Measurements from ENCODE around the gene LRMDA. TPM values are rescaled to one million over a fixed set of nuclear protein-coding genes. Genes with fewer than 3 reads are reported as not detected.

LRMDA gene
- polyA plus RNA-seq, 1 donor (not counting 4 experiments of a cell fraction or from before 2014, with no cell fraction given): not detected

GRCh38 chr10:75572478-75572877, 141.1 kb downstream of the LRMDA start:
- DNase-seq (ENCODE audit: low read depth, low spot score) (no peak), FAIRE-seq (no peak)
- Histone ChIP-seq H3K4me2 (ENCODE audit: control insufficient read depth, extremely low read depth, insufficient read depth, low read depth, low read length) (no peak overlapping the region), H3K9me1 (ENCODE audit: control insufficient read depth, extremely low read depth, insufficient read depth, low read length) (no peaks in the 10 kb centered on the region), H3K9ac (ENCODE audit: control insufficient read depth, extremely low read depth, insufficient read depth, low read length) (no peak overlapping the region), H3K27ac (ENCODE audit: control insufficient read depth, insufficient read depth, low read length) (no peak overlapping the region), H4K20me1 (ENCODE audit: control insufficient read depth, extremely low read depth, insufficient read depth, low read length) (no peaks in the 10 kb centered on the region), H3K4me1 (ENCODE audit: control insufficient read depth, extremely low read depth, insufficient read depth, low read length) (no peaks in the 10 kb centered on the region), H3K4me3 (ENCODE audit: control insufficient read depth in 2 of 3, extremely low read depth in 1 of 3, insufficient read depth in 2 of 3, low read depth in 1 of 3, low read length in 3 of 3) (no peak overlapping the region), H3K36me3 (ENCODE audit: control insufficient read depth in 2 of 2, extremely low read depth in 1 of 2, insufficient read depth in 2 of 2, low read length in 2 of 2) (no peaks in the 10 kb centered on the region), H2AFZ (ENCODE audit: control insufficient read depth, low read length) (no peak overlapping the region), H3K27me3 (ENCODE audit: control insufficient read depth, extremely low read depth, insufficient read depth, low read length) (no peaks in the 10 kb centered on the region), H3K9me3 (ENCODE audit: control insufficient read depth, low read depth, low read length) (peaks cover 2% of the 10 kb centered on the region), H3K79me2 (ENCODE audit: control insufficient read depth, insufficient read depth, low read length) (no peaks in the 10 kb centered on the region)
- dilution Hi-C loops (cut with MboI; ENCODE audit: extremely low pct_ligation_motif_present, low sequenced_read_pairs): no loop called here
- TF ChIP-seq EZH2 (IDR thresholded peaks at IDR 0.05; ENCODE audit: low read length) (no peak), CTCF (optimal IDR thresholded peaks at IDR 0.05 in 1 of 3, IDR thresholded peaks at IDR 0.05 in 1 of 3, conservative IDR thresholded peaks at IDR 0.05 in 1 of 3; ENCODE audit: extremely low read depth in 1 of 3, insufficient read depth in 2 of 3, low read length in 3 of 3) (no peak)

- Histone ChIP-seq H3K9me3 (ENCODE audit: control insufficient read depth, low read depth, low read length) (peaks cover 2% of the 10 kb centered on the region), H3K27ac (ENCODE audit: control insufficient read depth, insufficient read depth, low read length) (no peak overlapping the region)
Measured at GRCh38 chr10:75575940-75576339, 144.5 kb downstream of the LRMDA start.

More at GRCh38 chr10:75575940-75576339, 144.5 kb downstream of the LRMDA start:
- no peak overlapping the region for H3K4me2 ChIP-seq (ENCODE audit: control insufficient read depth, extremely low read depth, insufficient read depth, low read depth, low read length)
- H3K4me3 ChIP-seq (ENCODE audit: control insufficient read depth in 2 of 3, extremely low read depth in 1 of 3, insufficient read depth in 2 of 3, low read depth in 1 of 3, low read length in 3 of 3): no peak overlapping the region
- no peaks in the 10 kb centered on the region for H3K4me1 ChIP-seq (ENCODE audit: control insufficient read depth, extremely low read depth, insufficient read depth, low read length)
- TF ChIP-seq CTCF (optimal IDR thresholded peaks at IDR 0.05 in 1 of 3, IDR thresholded peaks at IDR 0.05 in 1 of 3, conservative IDR thresholded peaks at IDR 0.05 in 1 of 3; ENCODE audit: extremely low read depth in 1 of 3, insufficient read depth in 2 of 3, low read length in 3 of 3) (no peak), EZH2 (IDR thresholded peaks at IDR 0.05; ENCODE audit: low read length) (no peak)
- FAIRE-seq (no peak), DNase-seq (ENCODE audit: low read depth, low spot score) (no peak)
- dilution Hi-C loops (cut with MboI; ENCODE audit: extremely low pct_ligation_motif_present, low sequenced_read_pairs): no loop called here
- H3K36me3 ChIP-seq (ENCODE audit: control insufficient read depth in 2 of 2, extremely low read depth in 1 of 2, insufficient read depth in 2 of 2, low read length in 2 of 2): no peaks in the 10 kb centered on the region
- no peaks in the 10 kb centered on the region for H3K27me3 ChIP-seq (ENCODE audit: control insufficient read depth, extremely low read depth, insufficient read depth, low read length)
- H2AFZ ChIP-seq (ENCODE audit: control insufficient read depth, low read length): no peak overlapping the region
- no peak overlapping the region for H3K9ac ChIP-seq (ENCODE audit: control insufficient read depth, extremely low read depth, insufficient read depth, low read length)
- H3K9me1 ChIP-seq (ENCODE audit: control insufficient read depth, extremely low read depth, insufficient read depth, low read length): no peaks in the 10 kb centered on the region
- H3K79me2 ChIP-seq (ENCODE audit: control insufficient read depth, insufficient read depth, low read length): no peaks in the 10 kb centered on the region
- no peaks in the 10 kb centered on the region for H4K20me1 ChIP-seq (ENCODE audit: control insufficient read depth, extremely low read depth, insufficient read depth, low read length)

All from keratinocyte (primary cell).